ENCODE results near the gene RHBDL2.
"Not testable (repeated sequence)": the region's sequence is repeated elsewhere in the genome, so short reads cannot be mapped to it uniquely, and the experiment has no call there.

The RHBDL2 gene

DNA sequence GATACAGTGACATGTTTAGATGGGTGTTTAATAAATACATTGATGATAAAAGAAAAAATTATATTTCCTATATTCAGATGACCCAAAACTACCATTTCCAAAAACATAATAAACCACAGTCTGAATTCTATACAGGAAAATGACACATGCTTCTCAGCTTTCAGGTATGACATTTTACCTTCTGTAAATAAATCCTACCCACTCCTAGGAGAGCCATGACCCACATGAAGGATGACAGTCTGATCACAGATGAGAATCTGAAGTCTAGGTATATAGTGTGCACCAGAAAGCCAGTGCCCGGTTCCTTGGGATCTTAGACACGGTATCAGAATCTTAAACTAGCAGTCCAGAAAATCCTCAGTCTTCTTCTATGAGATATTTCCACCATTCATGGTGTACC lies 56.5 kb downstream of the RHBDL2 start:
- no peak for DNase-seq

DNA sequence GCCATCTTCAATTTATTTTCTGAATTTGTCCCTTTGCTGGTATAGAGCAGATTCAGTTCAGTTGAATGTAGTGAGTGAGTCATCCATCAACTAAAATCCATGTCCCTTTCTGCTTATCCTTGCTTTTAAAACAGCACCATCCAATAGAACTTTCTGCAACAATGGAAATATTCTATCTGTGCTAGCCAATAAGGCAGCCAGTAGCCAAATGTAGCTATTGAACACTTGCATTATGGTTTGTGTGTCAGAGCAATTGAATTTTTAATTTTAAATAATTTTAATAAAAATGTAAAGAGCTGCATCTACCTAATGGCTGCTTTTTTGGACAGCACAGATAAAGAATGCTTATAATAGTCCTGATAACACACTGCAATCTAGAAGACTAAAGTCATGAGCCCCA lies 60.1 kb downstream of the RHBDL2 start, which contains the start of gene GJA9:
Gene GJA9 (minus strand): TSS at position 101 of the 400 bp plus-strand sequence. CDS start 5,489 bp downstream, outside the sequence.
- no peak for DNase-seq

DNA sequence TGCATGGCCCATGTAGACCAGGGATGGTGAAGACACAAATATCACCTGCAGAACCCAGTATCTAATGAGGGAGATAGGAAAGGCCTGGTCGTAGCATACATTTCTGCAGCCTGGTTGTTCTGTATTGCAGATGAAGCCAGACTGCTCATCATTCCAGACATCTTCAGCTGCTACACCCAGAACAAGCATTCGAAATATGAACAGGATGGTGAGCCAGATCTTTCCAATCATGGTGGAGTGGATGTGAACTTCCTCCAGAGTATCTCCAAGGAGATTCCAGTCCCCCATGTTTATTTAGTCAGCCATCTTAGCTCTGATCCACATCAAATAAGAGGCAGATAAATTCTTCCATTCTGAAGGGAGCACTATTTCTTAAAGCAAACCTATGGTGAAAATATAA lies 65.8 kb downstream of the RHBDL2 start:
- no peak for DNase-seq

DNA sequence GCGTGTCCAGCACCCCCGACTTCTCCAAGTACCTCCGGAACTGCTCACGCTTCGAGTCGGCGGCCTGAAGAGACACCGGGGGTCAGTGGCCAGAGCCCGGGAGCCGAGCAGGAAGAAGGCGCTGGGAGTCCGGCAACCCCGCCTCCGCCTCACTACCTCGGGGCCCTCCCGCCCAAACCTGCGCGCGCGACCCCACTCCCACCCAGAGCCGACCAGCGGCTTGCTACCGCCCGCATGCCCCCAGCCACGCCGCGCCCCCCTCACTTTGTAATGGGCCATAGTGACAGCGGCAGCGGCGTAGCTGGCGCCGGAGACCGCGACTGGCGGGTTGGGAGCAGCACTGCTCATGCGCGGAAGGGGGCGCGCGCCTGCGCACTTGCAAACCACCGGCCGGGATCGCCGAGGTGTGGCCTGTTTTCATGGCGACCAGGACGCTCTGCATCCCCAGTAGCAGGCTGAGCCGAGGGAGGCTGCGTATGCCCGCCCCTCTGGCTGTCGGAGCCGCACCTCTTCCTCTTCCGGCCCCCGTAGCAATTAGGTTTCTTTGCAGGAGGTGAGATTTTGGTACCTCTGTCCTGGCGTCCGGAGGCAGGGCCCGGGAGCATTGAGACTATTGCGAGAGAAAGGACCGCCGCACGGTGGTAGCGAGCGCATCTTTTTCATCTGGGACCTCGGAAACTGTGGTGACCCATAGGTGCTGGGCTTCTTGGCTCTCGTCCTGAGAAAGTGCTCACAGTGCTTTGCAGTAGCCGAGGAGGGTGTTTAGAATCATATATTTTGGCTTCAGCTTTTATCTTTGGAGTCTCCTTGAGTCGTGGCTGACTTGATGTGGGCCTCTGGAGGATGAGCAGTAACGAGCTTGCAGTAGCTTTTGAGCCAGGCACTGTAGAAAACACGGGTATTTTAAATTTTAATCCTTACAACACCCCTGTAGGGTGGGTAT lies 68.3 kb downstream of the RHBDL2 start, which contains the start of gene MYCBP:
Gene MYCBP (minus strand): TSS at position 322 of the 943 bp plus-strand sequence. CDS start 43 bp downstream, at position 279.
- peak; percentile 78 to 98 (median 95) for DNase-seq

DNA sequence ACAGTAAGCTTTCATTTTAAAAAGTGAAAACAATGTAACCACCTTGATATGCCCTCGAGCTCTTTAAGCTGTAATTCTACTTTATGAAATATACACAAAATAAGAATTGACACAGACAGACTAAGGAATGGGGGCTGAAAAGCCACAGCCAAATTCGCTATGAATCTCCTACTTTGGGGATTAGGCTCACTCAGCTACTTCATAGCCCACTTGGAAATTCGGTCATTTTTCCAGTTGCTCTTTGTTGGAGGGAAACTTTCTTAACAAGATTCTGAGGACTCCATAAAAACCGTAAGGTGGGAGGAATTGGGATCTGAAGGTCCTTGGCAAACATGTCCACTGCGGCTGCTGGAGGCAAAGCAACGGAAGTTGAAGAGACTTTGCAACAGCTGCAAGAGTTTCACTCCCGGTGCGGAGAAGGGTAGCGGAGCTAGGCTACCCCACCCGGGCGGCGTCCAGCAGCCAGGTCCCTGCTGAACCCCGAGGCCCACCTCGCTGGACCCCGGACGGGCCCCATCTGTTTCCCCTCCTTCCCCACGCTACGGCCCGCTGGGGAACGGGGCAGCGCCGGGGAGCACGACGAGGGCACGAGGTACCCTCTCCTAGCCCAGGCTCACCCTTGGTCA lies 69.1 kb downstream of the RHBDL2 start:
- peak in 11 of 58 donors; percentile 17 to 53 (median 36) for DNase-seq

DNA sequence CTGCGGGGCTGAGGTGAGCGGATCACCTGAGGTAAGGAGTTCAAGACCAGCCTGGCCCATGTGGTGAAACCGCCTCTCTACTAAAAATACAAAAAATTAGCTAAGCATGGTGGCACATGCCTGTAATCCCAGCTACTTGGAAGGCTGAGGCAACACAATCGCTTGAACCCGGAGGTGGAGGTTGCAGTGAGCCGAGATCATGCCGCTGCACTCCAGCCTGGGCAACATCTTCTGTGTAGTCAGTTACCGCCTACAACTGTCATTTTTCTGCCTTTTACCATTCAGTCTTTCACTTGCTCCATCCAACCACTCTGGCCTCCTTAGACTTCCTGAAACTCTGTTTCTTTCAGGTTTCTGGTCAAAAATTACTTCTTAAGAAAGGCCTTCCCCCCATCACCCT lies 70.6 kb downstream of the RHBDL2 start:
- DNase-seq = no peak

DNA sequence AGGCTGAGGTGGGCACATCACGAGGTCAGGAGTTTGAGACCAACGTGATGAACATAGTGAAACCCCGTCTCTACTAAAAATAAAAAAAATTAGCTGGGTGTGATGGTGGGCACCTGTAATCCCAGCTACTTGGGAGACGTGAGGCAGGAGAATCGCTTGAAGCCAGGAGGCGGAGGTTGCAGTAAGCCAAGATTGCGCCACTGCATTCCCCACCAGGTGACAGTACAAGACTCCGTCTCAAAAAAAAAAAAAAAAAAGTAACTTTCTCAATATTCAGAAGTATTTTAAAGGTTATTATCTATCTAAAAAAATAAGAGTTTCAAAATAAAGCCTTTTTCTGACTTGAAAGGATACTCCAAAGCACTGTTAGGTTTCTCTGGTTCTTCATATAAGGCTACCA lies 74.4 kb downstream of the RHBDL2 start:
- no peak for DNase-seq

DNA sequence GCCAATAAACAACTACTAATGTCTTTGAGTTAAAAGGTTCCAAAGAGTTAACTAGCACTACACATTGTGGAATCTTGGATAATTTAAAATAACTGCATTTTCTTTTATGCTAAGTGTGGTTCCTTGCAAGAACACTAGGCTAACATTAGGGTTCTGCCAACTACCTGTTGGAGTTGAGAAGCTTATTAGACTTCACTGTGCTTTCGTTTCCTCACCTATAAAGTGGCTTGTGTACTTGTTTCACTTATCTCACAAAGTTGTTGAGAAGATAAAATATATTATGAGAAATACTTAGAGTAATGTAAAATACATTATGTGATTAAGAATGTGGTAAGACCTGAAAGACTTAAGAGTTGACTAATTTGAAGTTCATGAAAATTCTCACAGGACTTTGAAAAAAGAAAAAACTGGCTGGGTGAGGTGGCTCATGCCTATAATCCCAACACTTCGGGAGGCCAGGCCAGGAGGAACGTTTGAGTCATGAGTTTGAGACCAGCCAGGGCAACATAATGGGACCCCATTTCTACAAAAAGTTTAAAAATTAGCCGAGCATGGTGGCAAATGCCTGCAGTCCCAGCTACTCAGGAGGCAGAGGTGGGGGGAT lies 76.4 kb downstream of the RHBDL2 start:
- no peak for DNase-seq

DNA sequence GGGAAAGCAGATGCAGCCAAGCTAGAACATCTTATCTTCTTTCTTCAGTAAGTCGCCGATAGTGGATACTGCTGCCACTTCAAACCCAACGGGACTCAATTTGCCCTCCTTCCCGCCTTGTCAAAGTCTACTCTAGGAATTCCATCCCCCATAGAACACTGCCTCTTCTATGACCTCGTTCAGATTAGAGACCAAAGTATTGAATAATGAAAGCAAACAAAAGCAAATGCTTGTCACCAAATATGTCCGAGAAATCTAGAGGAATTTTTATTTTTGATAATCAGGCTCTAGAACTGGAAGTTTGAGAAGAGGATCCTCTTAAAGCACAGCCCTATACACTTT lies 81.2 kb downstream of the RHBDL2 start:
- DNase-seq = peak in 2 of 58 donors; percentile 30 to 35

DNA sequence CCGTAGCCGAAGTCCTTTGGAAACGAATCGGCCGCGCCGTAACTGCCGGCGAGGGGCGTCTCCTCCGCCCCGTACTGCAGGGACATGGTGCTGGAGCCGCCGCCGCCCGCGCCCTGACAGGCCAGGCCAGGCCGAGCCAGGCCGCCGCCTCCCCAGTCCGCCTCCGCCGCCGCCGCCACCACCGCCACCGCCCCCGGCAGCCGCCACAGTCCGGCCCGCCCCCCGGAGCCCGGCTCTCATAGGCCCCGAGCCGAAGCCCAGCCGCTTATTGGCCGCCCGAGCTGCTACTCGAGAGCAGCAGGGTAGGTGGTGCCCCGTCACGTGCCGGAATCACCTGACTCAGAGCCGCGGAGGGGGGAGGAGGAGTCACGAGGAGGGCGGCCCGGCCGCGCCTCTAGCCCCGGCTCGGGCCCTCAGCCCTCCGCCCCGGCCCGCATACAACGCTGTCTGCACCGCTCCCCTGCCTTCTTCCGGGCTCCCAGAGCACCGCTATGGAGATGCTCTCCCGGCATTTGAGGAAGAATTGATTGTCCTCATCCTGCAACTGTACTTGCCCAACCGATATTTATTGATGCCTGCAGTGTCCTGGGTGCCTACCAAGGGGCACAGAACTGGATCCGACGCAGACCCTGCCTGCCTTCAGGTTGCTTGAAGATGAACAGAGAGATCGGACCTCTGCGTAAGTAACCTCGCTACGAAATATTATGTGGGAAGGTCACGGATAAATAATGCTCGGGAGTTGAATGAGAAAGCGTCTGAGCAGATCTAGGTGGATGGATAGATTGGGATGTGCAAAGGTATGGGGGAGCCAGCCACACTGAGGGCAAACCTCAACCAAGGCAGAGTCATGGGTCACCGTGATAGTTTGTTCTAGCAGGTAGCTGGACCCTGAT lies 81.8 kb downstream of the RHBDL2 start, which contains the start of gene RRAGC:
Gene RRAGC (minus strand): TSS at position 212 of the 893 bp plus-strand sequence. CDS start 126 bp downstream, at position 86.
- peak; percentile 81 to 100 (median 98) for DNase-seq

DNA sequence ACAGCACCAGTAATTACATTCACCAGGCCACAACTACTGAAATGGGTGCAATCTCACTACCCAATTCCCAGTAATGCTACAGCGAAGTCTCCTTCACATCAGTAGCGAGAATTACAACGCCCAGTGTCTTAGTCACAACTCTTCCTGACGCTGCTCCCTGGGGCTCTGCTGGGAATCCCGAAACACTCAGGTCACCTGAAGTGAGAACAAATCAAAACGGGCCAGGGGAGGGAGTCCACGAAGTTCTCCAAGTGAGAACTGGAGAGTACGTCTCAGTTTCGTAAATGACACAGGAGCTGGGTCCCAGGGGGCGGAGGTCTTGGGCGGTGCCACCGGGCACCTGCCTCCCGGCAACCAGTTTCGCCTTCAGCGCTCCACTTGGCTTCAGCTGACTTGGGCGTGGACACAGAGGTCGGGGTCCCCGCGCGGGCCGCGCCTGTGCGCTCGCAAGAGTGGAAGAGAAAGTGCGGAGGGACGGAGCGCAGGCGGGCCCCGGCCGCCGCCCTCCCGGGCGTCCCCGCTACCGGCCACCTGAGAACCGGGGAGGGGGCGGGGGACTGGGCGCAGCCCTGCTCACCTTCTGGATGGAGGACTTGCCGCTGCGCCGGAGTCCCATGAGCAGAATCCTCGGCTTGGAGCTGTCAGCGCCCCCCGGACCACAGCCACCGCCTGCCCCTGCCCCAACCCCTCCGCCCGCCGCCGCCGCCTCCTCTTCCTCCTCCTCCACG lies 82.6 kb downstream of the RHBDL2 start:
- peak in 18 of 58 donors; percentile 23 to 66 (median 41) for DNase-seq

DNA sequence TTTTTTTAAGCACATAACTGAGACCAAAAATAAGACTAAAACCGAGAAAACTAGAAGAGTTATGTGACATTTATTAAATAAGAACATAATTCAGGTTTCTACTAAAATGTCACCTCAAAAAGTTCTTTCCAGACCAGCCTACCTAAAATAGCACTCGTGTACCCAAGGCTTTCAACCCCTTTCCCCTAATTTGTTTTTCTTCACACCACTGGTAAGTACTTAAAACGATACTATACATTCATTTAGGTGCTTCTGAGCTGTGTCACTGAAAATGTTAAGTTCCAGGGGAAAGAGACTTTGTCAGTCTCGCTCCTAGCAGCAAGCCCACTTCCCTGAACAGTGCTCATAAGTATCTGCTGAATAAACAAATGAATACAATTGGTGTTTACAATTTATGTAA lies 88.8 kb downstream of the RHBDL2 start:
- no peak for DNase-seq

DNA sequence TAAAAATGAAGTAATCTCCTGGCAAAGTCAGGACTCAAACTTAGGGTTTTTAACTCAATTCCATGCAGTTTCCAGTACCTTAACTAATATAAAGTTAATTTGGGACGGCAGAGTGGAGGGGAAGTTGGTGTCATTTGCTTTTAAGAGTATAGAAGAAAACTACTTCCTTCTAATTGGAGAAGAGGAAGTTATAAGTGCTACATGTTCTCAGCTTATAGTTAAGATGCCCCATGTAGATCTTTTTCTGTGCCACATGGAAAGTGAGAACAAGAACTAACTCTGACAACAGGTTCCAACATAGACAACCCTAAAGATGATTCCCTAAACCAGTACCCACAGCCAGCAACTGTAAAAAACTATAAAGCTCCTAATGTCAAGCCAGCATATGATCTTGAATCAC lies 93.6 kb downstream of the RHBDL2 start:
- no peak for DNase-seq

DNA sequence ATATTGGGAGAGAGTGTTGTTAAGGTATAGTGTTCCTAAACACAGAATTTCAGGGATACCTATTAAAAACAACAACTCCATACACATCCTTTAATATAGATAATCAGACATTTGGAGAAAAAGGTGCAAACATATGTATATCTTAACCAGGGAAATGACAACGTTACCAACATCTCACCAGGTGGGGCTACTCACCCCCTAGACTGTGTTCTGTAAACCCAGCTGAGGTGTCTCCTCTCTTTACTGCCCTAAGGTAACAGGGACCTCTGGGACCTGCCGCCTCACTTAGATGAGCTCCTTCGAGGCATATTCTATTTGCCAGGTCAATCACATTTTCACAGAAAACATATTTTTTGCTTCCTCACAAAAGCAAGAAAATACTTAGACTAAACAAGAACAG lies 95.4 kb downstream of the RHBDL2 start:
- no peak for DNase-seq

DNA sequence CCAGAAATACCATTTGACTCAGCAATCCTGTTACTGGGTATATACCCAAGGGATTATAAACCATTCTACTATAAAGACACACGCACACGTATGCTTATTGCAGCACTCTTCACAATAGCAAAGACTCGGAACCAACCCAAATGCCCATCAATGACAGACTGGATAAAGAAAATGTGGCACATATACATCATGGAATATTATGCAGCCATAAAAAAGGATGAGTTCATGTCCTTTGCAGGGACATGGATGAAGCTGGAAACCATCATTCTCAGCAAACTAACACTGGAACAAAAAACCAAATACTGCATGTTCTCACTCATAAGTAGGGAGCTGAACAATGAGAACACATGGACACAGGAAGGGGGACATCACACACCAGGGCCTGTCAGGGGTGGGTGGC lies 96.5 kb downstream of the RHBDL2 start:
- not testable (repeated sequence) for DNase-seq

DNA sequence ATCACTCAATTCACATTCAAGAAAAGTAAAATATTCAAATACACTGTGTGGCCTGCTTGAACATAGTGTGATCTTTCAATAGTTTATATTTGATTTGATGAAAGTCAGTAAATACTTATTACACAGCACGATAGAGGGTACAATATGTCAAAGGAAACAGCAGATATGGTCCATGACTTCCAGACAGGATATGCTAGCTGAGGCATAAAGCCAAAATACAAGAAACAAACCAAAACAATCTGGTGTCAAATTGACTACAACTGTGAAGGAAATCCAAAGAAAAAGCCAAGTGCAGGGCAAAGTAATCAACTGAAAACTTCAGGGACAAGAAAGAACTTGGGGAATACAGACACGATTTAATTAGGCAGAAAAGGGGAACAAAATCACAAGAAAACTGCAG lies 101.3 kb downstream of the RHBDL2 start:
- no peak for DNase-seq

DNA sequence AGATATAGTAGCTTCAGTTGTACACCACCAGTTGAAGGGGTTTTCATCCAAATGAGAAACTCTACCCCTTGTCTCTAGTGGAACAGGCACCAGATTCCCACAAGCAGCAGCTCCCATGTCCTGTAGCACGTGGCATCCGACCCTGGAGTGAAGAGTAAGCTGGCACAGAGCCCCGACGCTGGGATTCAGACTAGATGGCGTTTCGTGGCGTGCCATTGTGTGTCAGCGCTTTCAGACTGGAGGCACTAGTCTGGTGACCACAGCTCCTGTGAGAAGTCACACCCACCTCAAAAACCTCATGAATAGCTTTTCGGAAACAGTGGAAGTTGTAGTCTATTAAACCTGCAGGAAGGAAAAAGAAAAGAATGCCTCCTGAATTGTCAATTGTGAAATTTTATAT lies 102.3 kb downstream of the RHBDL2 start:
- no peak for DNase-seq

DNA sequence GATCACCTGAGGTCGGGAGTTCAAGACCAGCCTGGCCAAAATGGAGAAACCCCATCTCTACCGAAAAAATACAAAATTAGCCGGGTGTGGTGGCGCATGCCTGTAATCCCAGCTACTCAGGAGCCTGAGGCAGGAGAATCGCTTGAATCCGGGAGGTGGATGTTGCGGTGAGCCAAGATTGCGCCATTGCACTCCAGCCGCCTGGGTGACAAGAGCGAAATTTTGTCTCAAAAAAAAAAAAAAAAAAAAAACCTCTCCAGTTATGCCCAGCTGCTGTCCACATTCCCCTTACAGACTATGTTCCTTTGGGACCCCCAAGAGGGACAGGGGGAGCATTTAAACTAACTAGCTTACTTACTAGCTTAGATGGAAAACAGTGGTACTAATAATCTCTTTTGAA lies 105.3 kb downstream of the RHBDL2 start:
- DNase-seq = not testable (repeated sequence)
